Breast epithelium (tissue), 3 donors: ENCODE results near the gene DPH6.

ENCODE experiments used
- CTCF ChIP-seq, 3 donors: fragments of 450-650 bp; IDR thresholded peaks; one replicate each; pipeline ENCODE4 v1.5.1; 2016 to 2017; ENCODE audit warnings: antibody characterized with exemption in 3 of 3, mild to moderate bottlenecking in 3 of 3, moderate library complexity in 3 of 3
- POLR2A ChIP-seq: fragments of 450-650 bp; IDR thresholded peaks from one replicate; pipeline ENCODE4 v1.6.1; 2016; ENCODE audit warnings: antibody characterized with exemption, mild to moderate bottlenecking, moderate library complexity

DNA sequence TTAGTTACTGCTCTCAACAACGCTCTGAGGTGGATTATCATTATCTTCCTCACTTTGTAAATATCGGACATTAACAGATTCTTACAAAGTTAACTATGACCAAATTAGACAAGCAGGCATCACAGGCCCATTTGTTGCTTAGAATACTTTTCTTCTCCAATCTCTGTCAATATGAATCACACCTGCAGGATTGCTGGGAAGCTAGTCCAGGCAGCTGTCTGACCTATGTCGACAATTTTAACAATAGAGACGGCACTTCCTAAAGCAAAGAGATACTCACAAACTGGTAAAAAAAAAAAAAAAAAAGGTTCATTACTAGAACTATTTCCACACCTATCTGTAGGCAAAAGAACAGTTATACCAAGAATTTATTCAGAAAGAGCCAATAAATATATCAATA, 85.3 kb downstream of the DPH6 start:
- no peak for TF ChIP-seq POLR2A
- no peak for TF ChIP-seq CTCF (IDR thresholded peaks at IDR 0.05)
